ENCODE results near the gene THPO. TPM values are rescaled to one million over a fixed set of nuclear protein-coding genes. Genes with fewer than 3 reads are reported as not detected.

THPO gene
- total RNA-seq, 1 donor from 2014 or later: 0.35 TPM

GRCh38 chr3:184384856-184385422, 6.9 kb upstream of the THPO start:
- DNase-seq (ENCODE audit: low read depth): no peak

DNA sequence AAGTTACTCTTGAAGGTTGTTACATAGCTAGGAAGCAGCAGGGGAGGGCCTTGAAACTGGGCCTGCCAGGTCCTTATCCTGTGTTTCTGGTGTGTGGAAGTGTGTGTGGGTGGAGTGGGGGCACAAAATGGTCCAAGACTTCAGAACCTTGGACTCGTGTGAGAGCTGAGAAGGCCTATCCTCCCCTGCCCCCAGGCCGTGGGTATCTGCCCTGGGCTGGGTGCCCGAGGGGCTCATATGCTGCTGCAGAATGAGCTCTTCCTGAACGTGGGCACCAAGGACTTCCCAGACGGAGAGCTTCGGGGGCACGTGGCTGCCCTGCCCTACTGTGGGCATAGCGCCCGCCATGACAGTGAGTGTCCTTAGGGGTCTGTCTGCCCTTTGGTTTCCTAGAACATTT, 6.3 kb upstream of the THPO start:
- DNase-seq (ENCODE audit: low read depth): no peak

DNA sequence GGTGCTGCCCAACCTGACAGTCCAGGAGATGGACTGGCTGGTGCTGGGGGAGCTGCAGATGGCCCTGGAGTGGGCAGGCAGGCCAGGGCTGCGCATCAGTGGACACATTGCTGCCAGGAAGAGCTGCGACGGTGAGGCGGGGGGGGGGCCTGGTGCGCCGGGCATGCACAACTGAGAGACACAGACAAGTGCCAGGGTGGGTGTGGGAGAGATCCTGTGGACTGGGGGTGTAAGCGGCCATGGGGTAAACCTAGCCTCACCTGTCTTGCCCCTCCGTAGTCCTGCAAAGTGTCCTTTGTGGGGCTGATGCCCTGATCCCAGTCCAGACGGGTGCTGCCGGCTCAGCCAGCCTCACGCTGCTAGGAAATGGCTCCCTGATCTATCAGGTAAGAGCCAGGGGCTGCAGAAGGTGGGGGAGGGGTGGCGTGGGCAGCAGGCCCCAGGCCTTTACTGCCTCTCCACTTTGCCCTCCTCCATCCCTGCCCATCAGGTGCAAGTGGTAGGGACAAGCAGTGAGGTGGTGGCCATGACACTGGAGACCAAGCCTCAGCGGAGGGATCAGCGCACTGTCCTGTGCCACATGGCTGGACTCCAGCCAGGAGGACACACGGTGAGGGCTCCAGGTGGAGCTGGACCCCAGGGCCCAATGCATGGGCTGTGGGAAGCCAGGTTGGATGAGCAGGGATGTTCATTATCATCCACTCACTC, 5.2 kb upstream of the THPO start:
- no peak for DNase-seq (ENCODE audit: low read depth)

DNA sequence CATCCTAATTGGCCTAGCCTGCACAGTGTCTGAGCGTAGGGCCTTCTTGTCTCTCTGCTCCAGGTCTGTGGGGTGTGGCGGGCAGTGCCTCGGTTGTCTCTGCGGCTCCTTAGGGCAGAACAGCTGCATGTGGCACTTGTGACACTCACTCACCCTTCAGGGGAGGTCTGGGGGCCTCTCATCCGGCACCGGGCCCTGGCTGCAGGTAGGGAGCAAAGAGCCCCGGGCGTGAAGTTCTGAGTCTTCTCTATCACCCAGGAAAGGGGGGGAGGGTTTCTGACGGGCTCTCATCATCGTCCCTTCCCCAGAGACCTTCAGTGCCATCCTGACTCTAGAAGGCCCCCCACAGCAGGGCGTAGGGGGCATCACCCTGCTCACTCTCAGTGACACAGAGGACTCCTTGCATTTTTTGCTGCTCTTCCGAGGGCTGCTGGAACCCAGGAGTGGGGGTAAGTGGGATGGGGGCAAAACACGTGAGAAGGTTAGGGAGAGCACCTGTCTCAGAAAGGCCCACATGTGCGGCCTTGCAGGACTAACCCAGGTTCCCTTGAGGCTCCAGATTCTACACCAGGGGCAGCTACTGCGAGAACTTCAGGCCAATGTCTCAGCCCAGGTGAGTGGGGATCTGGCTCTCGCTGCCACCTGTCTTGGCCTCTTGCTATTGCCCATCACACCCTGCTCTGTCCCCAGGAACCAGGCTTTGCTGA, 4.5 kb upstream of the THPO start:
- DNase-seq (ENCODE audit: low read depth): no peak

GRCh38 chr3:184381261-184382224, 3.5 kb upstream of the THPO start:
- no peak for DNase-seq (ENCODE audit: low read depth)

DNA sequence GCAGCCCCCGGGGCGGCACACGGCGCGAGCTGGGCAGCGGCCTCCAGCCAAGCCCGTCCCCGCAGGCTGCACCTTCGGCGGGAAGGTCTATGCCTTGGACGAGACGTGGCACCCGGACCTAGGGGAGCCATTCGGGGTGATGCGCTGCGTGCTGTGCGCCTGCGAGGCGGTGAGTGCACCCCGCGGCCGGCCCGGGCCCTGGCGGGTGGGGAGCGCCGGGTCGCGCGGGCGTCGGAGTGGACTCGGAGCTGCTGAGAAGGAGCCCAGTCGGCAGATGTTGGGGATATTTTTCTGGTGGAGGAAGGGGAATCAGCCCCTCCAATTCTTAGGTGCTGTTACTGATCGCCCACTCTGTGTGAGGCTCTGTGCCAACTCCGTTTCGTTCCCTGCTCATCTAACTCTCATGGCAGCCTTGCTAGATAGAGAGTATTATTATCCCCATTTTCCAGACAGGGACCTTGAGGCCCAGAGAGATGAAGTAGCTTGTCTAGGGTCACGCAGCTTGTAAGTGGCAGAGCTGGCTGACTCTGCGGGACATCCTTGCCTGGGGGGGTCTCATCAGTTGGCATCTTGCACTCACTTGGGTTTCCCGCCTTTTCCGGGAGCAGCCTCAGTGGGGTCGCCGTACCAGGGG, 2.7 kb upstream of the THPO start:
- no peak for DNase-seq (ENCODE audit: low read depth)

DNA sequence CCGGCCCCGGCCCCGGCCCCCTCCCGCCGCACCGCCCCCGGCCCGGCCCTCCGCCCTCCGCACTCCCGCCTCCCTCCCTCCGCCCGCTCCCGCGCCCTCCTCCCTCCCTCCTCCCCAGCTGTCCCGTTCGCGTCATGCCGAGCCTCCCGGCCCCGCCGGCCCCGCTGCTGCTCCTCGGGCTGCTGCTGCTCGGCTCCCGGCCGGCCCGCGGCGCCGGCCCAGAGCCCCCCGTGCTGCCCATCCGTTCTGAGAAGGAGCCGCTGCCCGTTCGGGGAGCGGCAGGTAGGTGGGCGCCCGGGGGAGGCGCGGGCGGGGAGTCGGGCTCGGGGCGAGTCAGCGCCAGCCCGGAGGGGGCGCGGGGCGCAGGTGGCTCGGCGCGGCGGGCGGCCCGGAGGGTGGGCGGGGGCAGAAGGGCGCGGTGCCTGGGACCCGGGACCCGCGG, 2.2 kb upstream of the THPO start:
- no peak for DNase-seq (ENCODE audit: low read depth)

GRCh38 chr3:184379358-184380184, 1.6 kb upstream of the THPO start, which contains the start of gene CHRD:
CHRD (plus strand) TSS chr3:184380054; CDS start chr3:184380319, 265 bp downstream.
- no peak for DNase-seq (ENCODE audit: low read depth)

GRCh38 chr3:184378651-184379357, 797 bp upstream of the THPO start:
- no peak for DNase-seq (ENCODE audit: low read depth)

DNA sequence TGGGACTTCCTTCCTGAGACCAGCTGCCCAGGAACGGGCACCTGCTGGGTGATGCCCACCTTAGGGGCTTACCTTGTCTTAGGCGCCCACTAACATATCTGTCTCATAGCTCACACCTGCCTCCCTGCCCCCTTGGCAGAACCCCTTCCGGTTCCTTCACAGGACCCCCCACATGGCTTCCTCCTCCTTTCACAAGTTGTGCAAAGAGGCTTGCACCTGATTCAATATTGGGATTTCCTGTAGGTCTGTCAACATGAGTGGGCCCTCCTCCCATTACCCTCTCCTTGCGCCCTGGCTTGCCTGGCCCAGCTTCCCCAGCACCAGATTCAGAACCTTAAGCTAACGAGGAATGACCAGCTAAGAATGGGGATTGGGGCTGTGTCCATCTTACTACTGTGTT, 633 bp downstream of the THPO start:
- no peak for DNase-seq (ENCODE audit: low read depth)

DNA sequence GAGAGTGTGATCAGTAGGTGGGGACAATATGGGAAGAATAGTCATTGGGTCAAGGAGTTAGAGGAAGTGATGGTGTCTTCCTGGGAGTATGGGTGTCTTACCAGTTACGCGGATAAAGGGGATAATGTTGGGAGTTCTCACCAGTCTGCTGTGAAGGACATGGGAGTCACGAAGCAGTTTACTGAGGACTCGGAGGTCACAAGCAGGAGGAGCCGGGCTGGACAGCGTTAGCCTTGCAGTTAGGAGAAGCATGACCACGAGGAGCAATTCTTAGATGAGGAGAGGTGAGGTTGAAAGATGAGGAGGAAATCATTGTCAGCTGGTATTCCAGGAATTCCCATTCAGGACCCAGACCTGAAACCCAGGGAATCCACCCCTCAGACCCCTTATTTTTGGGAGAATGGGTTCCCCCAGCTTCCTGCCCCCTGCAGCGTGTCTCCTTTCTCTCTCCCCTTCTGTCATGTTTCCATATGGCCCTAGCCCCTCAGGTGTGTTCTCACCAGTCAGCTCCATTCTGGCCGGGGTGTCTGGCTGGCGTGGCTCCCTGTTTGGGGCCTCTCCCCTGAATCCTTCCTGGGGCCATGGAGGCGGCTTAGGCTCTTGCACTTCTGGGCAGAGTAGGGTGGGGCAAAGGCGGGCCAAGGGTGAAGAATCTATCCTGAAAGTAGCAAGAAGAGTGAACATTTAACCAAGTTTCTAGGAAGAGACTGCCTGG, 2.1 kb downstream of the THPO start:
- no peak for DNase-seq (ENCODE audit: low read depth)

GRCh38 chr3:184373422-184373821, 4.6 kb downstream of the THPO start:
- no peak for DNase-seq (ENCODE audit: low read depth)

DNA sequence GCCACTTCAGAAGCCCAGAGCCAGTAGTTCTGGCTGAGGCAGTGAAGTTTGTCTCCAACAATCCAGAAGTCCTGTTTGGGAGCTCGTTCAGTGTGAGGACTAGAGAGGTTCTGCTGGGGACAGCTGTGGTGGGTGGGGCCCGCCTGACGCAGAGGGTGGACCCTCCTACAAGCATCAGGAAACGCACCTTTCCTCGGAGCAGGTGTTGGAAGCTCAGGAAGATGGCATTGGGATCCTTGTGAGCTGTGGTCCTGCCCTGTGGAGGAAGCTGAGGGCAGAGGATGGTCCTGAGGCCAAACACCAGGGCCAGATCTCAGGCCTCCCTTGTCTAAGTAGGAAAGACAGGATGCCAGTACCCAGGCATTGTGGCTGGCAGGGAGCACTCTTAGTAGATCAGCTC, 5.1 kb downstream of the THPO start:
- no peak for DNase-seq (ENCODE audit: low read depth)

DNA sequence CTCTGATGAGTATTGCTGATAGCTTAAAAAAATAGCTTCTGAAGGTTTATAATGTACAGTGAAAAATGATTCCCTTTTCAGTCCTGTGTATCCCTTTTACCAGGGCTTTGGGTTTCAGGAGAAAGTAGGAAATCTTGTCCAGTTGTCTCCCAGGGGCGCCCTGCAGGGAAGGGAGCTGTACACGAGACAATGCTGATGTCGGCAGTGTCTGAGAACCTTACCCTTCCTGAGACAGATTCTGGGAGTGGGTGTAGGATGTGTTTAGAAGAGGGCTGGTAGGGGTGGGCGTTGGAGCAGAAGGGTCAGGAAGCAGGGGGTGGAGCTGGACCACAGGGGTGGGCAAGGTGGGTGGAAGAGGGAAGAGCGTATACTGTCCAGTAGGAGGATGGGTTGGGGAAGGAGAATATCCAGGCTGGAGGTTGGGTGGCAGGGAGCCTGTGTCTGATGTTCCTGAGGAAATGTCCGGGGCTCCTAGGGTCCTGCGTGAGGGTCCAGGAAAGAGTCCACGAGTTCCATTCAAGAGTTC, 5.6 kb downstream of the THPO start:
- DNase-seq (ENCODE audit: low read depth): no peak

DNA sequence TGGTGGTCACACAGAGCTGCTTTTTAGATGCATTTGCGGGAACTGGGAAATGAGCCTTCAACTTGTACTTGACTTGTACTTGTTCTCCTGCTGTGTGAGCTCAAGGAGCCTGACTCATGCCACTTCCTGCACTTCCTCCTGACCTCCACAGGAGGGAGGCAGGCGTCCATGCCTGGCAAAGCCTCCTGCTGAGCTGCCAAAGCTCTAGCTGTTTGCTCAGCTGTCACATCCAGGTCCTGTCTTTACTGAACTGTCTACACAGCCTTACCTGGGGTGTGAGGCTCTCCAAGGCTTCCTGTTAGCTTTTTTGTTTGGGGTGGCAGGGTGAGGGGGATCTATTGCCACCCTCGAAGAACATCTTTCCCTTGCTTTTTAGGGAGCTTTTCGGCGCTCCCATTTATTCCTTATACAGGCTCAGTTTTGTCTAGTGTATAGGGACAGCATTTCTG, 6.4 kb downstream of the THPO start:
- DNase-seq (ENCODE audit: low read depth): peak; percentile 84

- DNase-seq (ENCODE audit: low read depth): peak; percentile 14
These were observed 9.3 kb downstream of the THPO start for GRCh38 chr3:184368586-184369183.

DNA sequence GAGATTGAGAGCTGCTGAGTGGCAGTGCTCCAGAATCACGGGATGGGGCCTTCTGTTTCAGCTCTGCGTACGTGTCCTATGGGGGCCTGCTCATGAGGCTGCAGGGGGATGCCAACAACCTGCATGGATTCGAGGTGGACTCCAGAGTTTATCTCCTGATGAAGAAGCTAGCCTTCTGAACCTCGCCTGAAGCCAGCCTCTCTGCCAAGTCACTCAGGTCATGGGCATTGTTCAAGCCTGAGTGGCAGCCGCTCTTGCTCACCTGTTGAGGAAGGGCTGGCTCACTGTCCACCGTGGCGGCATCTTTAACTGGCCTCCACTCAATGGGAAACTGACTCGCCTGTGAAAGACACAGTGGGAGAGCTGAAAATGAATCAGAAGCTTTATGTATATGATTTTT, 9.9 kb downstream of the THPO start:
- no peak for DNase-seq (ENCODE audit: low read depth)

DNA sequence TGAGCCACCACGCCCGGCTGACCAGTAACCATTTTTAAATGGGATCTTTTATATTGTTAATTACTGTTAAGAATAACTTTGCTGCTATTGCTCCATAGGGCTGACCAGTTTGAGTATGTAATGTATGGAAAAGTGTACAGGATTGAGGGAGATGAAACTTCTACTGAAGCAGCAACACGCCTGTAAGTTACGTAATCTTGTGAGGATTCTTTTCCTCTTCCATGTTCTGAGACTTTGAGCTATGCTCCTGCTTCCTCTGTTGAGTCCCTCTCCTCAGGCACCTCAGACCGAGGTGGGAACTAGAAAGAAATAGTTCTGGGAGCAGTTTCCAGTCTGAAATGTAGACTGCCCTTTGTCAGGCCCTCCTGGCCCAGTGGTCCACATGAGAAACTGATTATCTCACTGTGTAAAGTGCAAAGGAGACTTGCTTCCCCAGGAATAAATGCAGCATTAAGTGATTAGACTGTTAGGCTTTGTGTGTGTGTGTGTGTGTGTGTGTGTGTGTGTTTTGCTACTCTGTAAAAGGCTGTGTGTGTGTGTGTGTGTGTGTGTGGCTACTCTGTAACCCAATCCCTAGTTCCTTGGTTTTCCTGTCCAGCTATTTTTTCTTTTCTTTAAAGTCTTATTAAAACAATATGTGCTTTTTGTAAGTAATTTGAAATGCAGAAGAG, 11.3 kb downstream of the THPO start:
- DNase-seq (ENCODE audit: low read depth): no peak

Data from renal cortical epithelial cell (primary cell).